Stimulated activated CD4-positive, alpha-beta T cell treated with anti-CD3 and anti-CD28 coated beads, TNF-alpha, amount 100 ng/mL, for 1 hour (primary cell): Measurements from ENCODE around the gene CADPS2.
"Not testable (repeated sequence)": the region's sequence is repeated elsewhere in the genome, so short reads cannot be mapped to it uniquely, and the experiment has no call there.

Source experiments
- DNase-seq, 3 donors: peaks; one replicate each; pipeline ENCODE4 v3.0.0-alpha.2; 2020; ENCODE audit warnings: low read depth in 3 of 3, low spot score in 1 of 3

Gene CADPS2

GRCh38 chr7:122850528-122850927 lies 35.7 kb downstream of the CADPS2 start:
- no peak for DNase-seq

- DNase-seq: no peak
These were observed 36.3 kb downstream of the CADPS2 start for GRCh38 chr7:122849957-122850328.

GRCh38 chr7:122849322-122849956 lies 36.8 kb downstream of the CADPS2 start:
- no peak for DNase-seq

GRCh38 chr7:122847871-122848473 lies 38.3 kb downstream of the CADPS2 start:
- no peak for DNase-seq

GRCh38 chr7:122846591-122846990 lies 39.7 kb downstream of the CADPS2 start:
- no peak for DNase-seq

GRCh38 chr7:122845286-122845685 lies 41.0 kb downstream of the CADPS2 start:
- no peak for DNase-seq

GRCh38 chr7:122844191-122844988 lies 41.9 kb downstream of the CADPS2 start:
- DNase-seq: no peak

GRCh38 chr7:122842971-122843370 lies 43.3 kb downstream of the CADPS2 start:
- no peak for DNase-seq

- DNase-seq: not testable (repeated sequence)
These were observed 50.0 kb downstream of the CADPS2 start for GRCh38 chr7:122836286-122836685.

- DNase-seq: not testable (repeated sequence)
These were observed 51.7 kb downstream of the CADPS2 start for GRCh38 chr7:122834571-122834942.

- DNase-seq: no peak
These were observed 52.2 kb downstream of the CADPS2 start for GRCh38 chr7:122833888-122834570.

- no peak for DNase-seq
These were observed 54.8 kb downstream of the CADPS2 start for GRCh38 chr7:122831436-122831835.

GRCh38 chr7:122829962-122830361 lies 56.3 kb downstream of the CADPS2 start:
- DNase-seq: no peak

GRCh38 chr7:122827763-122828162 lies 58.5 kb downstream of the CADPS2 start:
- no peak for DNase-seq

- DNase-seq: no peak
These were observed 72.4 kb downstream of the CADPS2 start for GRCh38 chr7:122813845-122814244.

- DNase-seq: no peak
These were observed 82.4 kb downstream of the CADPS2 start for GRCh38 chr7:122803851-122804250.

- DNase-seq: no peak
These were observed 82.9 kb downstream of the CADPS2 start for GRCh38 chr7:122803323-122803722.

- no peak for DNase-seq
These were observed 83.9 kb downstream of the CADPS2 start for GRCh38 chr7:122802301-122802751.

- DNase-seq: no peak
These were observed 94.2 kb downstream of the CADPS2 start for GRCh38 chr7:122791959-122792545.

- no peak for DNase-seq
These were observed 95.7 kb downstream of the CADPS2 start for GRCh38 chr7:122790591-122790990.

GRCh38 chr7:122790132-122790531 lies 96.1 kb downstream of the CADPS2 start:
- no peak for DNase-seq
